HepG2 (cell line): ENCODE data around the gene HTR1B. TPM values are rescaled to one million over a fixed set of nuclear protein-coding genes. Genes with fewer than 3 reads are reported as not detected.

Experiments used
- ATAC-seq: fragments of 200-7000 bp; cut with Tn5 transposase; 3 replicates; pipeline ENCODE4 v1.9.1; 2020; ENCODE audit warnings: mild to moderate bottlenecking, moderate library complexity
- BruUV-seq: library from RNA; stranded (reverse); fragments of 400-500 nt; replicated peaks from 2 replicates; lab custom pipeline; 2021; lab: Mats Ljungman, UMichigan
- CTCF ChIA-PET: fragments of 300-600 bp; formaldehyde crosslinking; extraction: SDS; loops from one replicate; lab custom pipeline; 2021; ENCODE audit warnings: low total read pairs, inconsistent platforms, low intra/inter-chr PET ratio; lab: Yijun Ruan, JAX
- POLR2A ChIA-PET: fragments of 350-600 bp; sonication (Branson Sonifier 250); formaldehyde crosslinking; loops from one replicate; lab custom pipeline; 2020; ENCODE audit warnings: antibody characterized with exemption, inconsistent platforms; lab: Yijun Ruan, JAX
- DNase-seq: peaks from one replicate; pipeline ENCODE4 v3.0.0-alpha.2; 2015; ENCODE audit warnings: low spot score
- FAIRE-seq: peaks from 3 replicates; lab custom pipeline; 2011; peaks lifted over from hg19 to GRCh38; lab: Jason Lieb, UNC
- H2AFZ ChIP-seq: one replicate; pipeline ENCODE4 v1.6.1; 2011; ENCODE audit warnings: low read length, inconsistent platforms
- H3K27ac ChIP-seq: fragments of 300-600 bp; 3 replicates; pipeline ENCODE4 v1.8.0; 2011; ENCODE audit warnings: mixed run types, mild to moderate bottlenecking, mixed read lengths, low read length, inconsistent platforms; ENCODE audit not compliant: insufficient read depth; ENCODE audit errors: extremely low read length
- H3K27me3 ChIP-seq, 2 experiments: fragments of 200-600 bp in 1 of 2; 2 replicates in 1 of 2; 3 replicates in 1 of 2; pipeline versions ENCODE4 v1.6.0 to v1.8.0; 2011; ENCODE audit warnings: low read length in 2 of 2, mild to moderate bottlenecking in 2 of 2, moderate library complexity in 2 of 2, inconsistent platforms in 1 of 2; ENCODE audit not compliant: insufficient read depth in 2 of 2, control insufficient read depth in 1 of 2
- H3K36me3 ChIP-seq, 2 experiments: fragments of 200-600 bp in 1 of 2; replicated peaks in 1 of 2; 2 replicates in 1 of 2; 3 replicates in 1 of 2; pipeline versions ENCODE4 v1.5.1 to v1.8.0; 2011; ENCODE audit warnings: low read length in 2 of 2, inconsistent platforms in 1 of 2; ENCODE audit not compliant: insufficient read depth in 2 of 2, control insufficient read depth in 1 of 2
- H3K4me1 ChIP-seq: 2 replicates; pipeline ENCODE4 v1.5.1; 2012; ENCODE audit warnings: low read length, inconsistent platforms; ENCODE audit not compliant: insufficient read depth
- H3K4me2 ChIP-seq: 2 replicates; pipeline ENCODE4 v1.6.0; 2011; ENCODE audit warnings: low read depth, low read length, inconsistent platforms
- H3K4me3 ChIP-seq, 3 experiments: fragments of 200-600 bp in 1 of 3; sonication (generic), shearing (Covaris generic) in 1 of 3; replicated peaks in 1 of 3; 2 replicates each; pipeline ENCODE4 v1.5.1; 2011 to 2016; ENCODE audit warnings: low read length in 3 of 3, inconsistent platforms in 2 of 3, low read depth in 2 of 3, mild to moderate bottlenecking in 2 of 3, control low read depth in 1 of 3, mixed read lengths in 1 of 3; ENCODE audit not compliant: insufficient read depth in 1 of 3
- H3K79me2 ChIP-seq: one replicate; pipeline ENCODE4 v1.6.1; 2011; ENCODE audit warnings: low read length, inconsistent platforms; ENCODE audit not compliant: insufficient read depth
- H3K9ac ChIP-seq: 2 replicates; pipeline ENCODE4 v1.6.0; 2011; ENCODE audit warnings: mild to moderate bottlenecking, low read depth, low read length, inconsistent platforms; ENCODE audit not compliant: insufficient read depth
- H3K9me3 ChIP-seq: 2 replicates; pipeline ENCODE4 v1.5.1; 2012; ENCODE audit warnings: mild to moderate bottlenecking, low read length
- H4K20me1 ChIP-seq: 2 replicates; pipeline ENCODE4 v1.6.0; 2011; ENCODE audit warnings: inconsistent platforms, mild to moderate bottlenecking, low read length, moderate library complexity; ENCODE audit not compliant: insufficient read depth
- CEBPB ChIP-seq: IDR thresholded peaks from 2 replicates; pipeline ENCODE4 v1.6.1; 2011; ENCODE audit warnings: low read depth, low read length, improper control_type of control experiment, borderline replicate concordance
- SOX6 ChIP-seq, 2 experiments: fragments of 450-650 bp in 1 of 2; sonication (generic) in 1 of 2; formaldehyde crosslinking in 1 of 2; IDR thresholded peaks; 2 replicates each; pipeline versions ENCODE4 v1.4.0 to v1.6.1; 2017 to 2020; ENCODE audit warnings: antibody characterized with exemption in 1 of 2, mild to moderate bottlenecking in 1 of 2, missing genetic modification reagents in 1 of 2
- ZHX2 ChIP-seq, 2 experiments: sonication (generic) in 1 of 2; formaldehyde crosslinking in 1 of 2; IDR thresholded peaks; 2 replicates each; pipeline versions ENCODE4 v1.6.1 to v1.9.0; 2014 to 2022; ENCODE audit warnings: antibody characterized with exemption in 1 of 2, borderline replicate concordance in 1 of 2, inconsistent platforms in 1 of 2, low read depth in 1 of 2, missing genetic modification reagents in 1 of 2
- ZNF20 ChIP-seq: sonication (generic); formaldehyde crosslinking; IDR thresholded peaks from 2 replicates; pipeline ENCODE4 v1.4.0; 2020; ENCODE audit warnings: mild to moderate bottlenecking, moderate library complexity, missing genetic modification reagents
- WGBS: methylation state at CpG from one replicate; pipeline ENCODE4 v1.1.6; 2017; ENCODE audit warnings: low lambda C conversion rate; 5-methylcytosine and 5-hydroxymethylcytosine counted together
- in situ Hi-C: cut with HindIII; loops from 2 replicates; pipeline ENCODE4 v1.10.0; 2017; ENCODE audit warnings: low pct_unique_long_range_greater_than_20kb; ENCODE audit not compliant: extremely low pct_ligation_motif_present
- intact Hi-C: fragments of 100-400 bp; cut with micrococcal nuclease; formaldehyde crosslinking; loops from one replicate; pipeline ENCODE4 v1.10.0; 2022; ENCODE audit not compliant: unreplicated experiment
- polyA plus RNA-seq, 8 experiments: library from polyadenylated mRNA; depleted of rRNA in 3 of 8; stranded (reverse) in 7 of 8; unstranded in 1 of 8; fragments of >200 nt; fragmentation: Illumina TruSeq in 4 of 8; extraction: Trizol in 4 of 8; gene quantifications; 2 replicates each; pipeline versions ENCODE4 v1.2.1 to v1.2.3, GENCODE V29; 2011 to 2016; ENCODE audit warnings: low read depth in 4 of 8, missing spikeins in 1 of 8, mixed read lengths in 1 of 8; ENCODE audit not compliant: insufficient read depth in 1 of 8
- total RNA-seq, 5 experiments: library from RNA; depleted of rRNA; stranded (reverse); fragments of >200 nt; fragmentation: Illumina TruSeq; extraction: Trizol; gene quantifications; 2 replicates each; pipeline ENCODE4 v1.2.3, GENCODE V29; 2016; ENCODE audit warnings: low read depth in 1 of 5

The HTR1B gene
- total and polyA plus RNA-seq, 2 of the 13 experiments (the other 11 are each of a cell fraction or from before 2014, with no cell fraction given), result not detected

- FAIRE-seq (no peak), ATAC-seq (no peak), DNase-seq (no peak)
- Histone ChIP-seq H3K27me3 (no peaks in the 10 kb centered on the region), H3K27ac (no peak overlapping the region), H3K36me3 (no peaks in the 10 kb centered on the region), H3K9ac (no peak overlapping the region), H4K20me1 (no peaks in the 10 kb centered on the region), H3K4me3 (no peak overlapping the region), H3K4me2 (no peak overlapping the region), H2AFZ (no peak overlapping the region), H3K79me2 (no peaks in the 10 kb centered on the region), H3K9me3 (no peaks in the 10 kb centered on the region), H3K4me1 (no peaks in the 10 kb centered on the region)
- POLR2A ChIA-PET, result no interaction called here
- CTCF ChIA-PET, result no interaction called here
- in situ Hi-C loops, result no loop called here
- TF ChIP-seq SOX6 (IDR thresholded peaks at IDR 0.05) (no peak), SOX6 (CRISPR knock-in tag; IDR thresholded peaks at IDR 0.05) (no peak), ZNF20 (no peak), ZHX2 (IDR thresholded peaks at IDR 0.05; ENCODE audit: low read depth) (no peak), ZHX2 (CRISPR knock-in tag; IDR thresholded peaks at IDR 0.05; ENCODE audit: borderline replicate concordance) (no peak), CEBPB (peak; percentile 60)
- BruUV-seq, result no TSS peak
- intact Hi-C loops, result loop anchor here (5.0 kb wide), 1 partner anchor 1363 kb away; no protein-coding TSS in a partner anchor
- 48% methylated on average over 2 of the region's 2 CpGs for WGBS
Observed at GRCh38 chr6:77424761-77425160, 38.5 kb downstream of the HTR1B start.
